Stimulated activated naive CD8-positive, alpha-beta T cell treated with anti-CD3 and anti-CD28 coated beads, Interleukin-15, amount 100 ng/mL, for 72 hours (primary cell): Measurements from ENCODE around the gene KCNJ16.

Experiments used
- ATAC-seq: fragments of 150-1000 bp; cut with Tn5 transposase; 2 replicates; pipeline ENCODE4 v1.10.0; 2021; ENCODE audit warnings: mild to moderate bottlenecking, moderate library complexity
- DNase-seq, 2 donors: peaks; one replicate each; pipeline ENCODE4 v3.0.0; 2021 to 2022
- H3K27ac Mint-ChIP-seq, 2 donors: one replicate each; pipeline ENCODE4 v1.8.0; 2022; ENCODE audit warnings: mild to moderate bottlenecking in 2 of 2, mixed read lengths in 2 of 2, moderate library complexity in 2 of 2
- H3K27me3 Mint-ChIP-seq: one replicate; pipeline ENCODE4 v1.8.0; 2022; ENCODE audit warnings: mixed read lengths
- H3K4me1 Mint-ChIP-seq: one replicate; pipeline ENCODE4 v1.8.0; 2022; ENCODE audit warnings: mild to moderate bottlenecking, mixed read lengths
- H3K4me3 Mint-ChIP-seq, 2 donors: one replicate each; pipeline ENCODE4 v1.8.0; 2022; ENCODE audit warnings: mild to moderate bottlenecking in 2 of 2, mixed read lengths in 2 of 2, moderate library complexity in 1 of 2
- H3K9me3 Mint-ChIP-seq, 2 donors: one replicate each; pipeline ENCODE4 v1.8.0; 2022; ENCODE audit warnings: mixed read lengths in 2 of 2

KCNJ16 gene

DNA sequence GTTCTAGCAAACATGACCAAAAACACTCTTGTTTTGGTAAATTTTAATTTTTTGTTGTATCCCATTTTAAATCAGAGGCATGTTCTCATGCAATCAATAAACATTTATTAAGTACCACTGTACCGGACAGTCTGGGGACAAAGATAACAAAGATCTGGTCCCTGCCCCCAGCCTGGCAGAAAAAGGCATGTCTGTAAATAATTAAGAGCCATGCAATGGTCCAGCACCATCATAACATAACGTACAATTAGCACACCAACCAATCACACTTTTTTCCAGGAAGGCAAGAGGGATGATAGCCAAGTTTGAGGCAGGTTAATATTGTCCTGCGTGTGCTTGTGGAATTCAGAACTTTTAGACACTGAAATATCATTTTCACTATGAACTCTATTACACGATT lies 3.5 kb downstream of the KCNJ16 start:
- H3K4me1 Mint-ChIP-seq = no peaks in the 10 kb centered on the region
- no peak for ATAC-seq
- no peaks in the 10 kb centered on the region for H3K9me3 Mint-ChIP-seq
- H3K4me3 Mint-ChIP-seq = no peak overlapping the region
- no peak overlapping the region for H3K27ac Mint-ChIP-seq
- DNase-seq = no peak
- peaks cover 13% of the 10 kb centered on the region for H3K27me3 Mint-ChIP-seq

DNA sequence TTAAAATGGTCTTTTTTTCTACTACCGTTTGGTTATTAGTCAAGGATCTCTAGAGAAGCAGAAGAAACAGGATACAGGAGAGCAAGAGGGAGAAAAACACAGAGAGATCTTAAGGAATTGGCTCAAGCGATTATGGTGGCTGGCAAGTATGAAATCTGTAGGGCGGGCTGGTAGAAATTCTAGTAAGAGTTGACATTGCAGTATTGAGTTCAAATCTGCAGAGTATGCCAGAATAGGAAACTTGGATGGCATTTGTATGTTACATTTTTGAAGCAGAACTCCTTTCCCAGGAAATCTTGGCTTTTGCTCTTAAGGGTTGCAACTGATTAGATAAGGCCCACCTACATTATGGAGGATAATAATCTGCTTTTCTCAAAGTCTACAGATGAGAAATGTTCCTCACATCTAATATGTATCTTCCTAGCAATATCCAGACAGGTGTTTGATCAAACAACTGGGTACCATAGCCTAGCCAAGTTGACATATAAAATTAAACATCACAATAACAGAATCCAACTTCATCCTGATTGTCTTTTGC lies 4.0 kb downstream of the KCNJ16 start:
- ATAC-seq (no peak), DNase-seq (no peak)
- Mint-ChIP-seq H3K27ac (no peak overlapping the region), H3K4me1 (no peaks in the 10 kb centered on the region), H3K4me3 (no peak overlapping the region), H3K27me3 (peaks cover 8% of the 10 kb centered on the region), H3K9me3 (no peaks in the 10 kb centered on the region)

DNA sequence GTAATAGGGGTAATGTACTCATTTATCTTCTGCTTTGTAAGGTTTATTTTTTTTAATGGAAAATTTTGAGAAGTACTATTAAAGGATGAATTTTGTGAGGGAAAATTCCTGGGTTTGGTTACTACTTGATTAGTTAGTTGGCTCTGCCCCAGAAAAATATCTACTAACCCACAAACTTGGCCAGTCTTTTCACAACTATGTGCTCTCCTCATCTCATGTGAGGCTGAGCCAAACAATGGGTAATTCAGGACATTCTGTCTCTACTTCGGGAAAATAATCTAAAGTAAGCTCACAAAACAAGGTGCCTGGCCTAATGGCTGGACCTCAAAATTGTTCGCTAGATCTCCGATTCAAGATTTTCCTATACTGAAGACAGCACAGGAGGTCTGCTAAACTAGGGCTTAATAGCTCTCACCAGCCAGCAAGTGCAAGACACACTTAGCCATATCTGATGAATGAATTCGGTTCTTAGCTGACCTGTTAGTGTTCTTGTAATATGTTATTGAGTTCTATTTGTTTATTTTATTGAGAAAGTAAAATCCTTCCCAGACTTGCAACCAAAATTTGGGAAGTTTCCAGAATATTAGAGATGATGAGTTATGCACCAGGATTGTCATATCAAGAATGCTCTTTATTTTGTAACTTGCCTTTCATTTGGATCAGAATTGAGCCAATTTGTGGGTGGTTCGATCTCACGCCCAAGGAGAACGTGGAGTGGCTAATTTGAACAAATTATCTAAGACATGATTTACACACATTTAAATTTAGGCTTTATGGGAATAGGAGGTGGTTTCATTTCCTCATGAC lies 5.7 kb downstream of the KCNJ16 start:
- DNase-seq = no peak
- H3K27me3 Mint-ChIP-seq = no peaks in the 10 kb centered on the region
- H3K27ac Mint-ChIP-seq = no peak overlapping the region
- H3K4me1 Mint-ChIP-seq = no peaks in the 10 kb centered on the region
- no peaks in the 10 kb centered on the region for H3K9me3 Mint-ChIP-seq
- H3K4me3 Mint-ChIP-seq = no peak overlapping the region
- no peak for ATAC-seq

DNA sequence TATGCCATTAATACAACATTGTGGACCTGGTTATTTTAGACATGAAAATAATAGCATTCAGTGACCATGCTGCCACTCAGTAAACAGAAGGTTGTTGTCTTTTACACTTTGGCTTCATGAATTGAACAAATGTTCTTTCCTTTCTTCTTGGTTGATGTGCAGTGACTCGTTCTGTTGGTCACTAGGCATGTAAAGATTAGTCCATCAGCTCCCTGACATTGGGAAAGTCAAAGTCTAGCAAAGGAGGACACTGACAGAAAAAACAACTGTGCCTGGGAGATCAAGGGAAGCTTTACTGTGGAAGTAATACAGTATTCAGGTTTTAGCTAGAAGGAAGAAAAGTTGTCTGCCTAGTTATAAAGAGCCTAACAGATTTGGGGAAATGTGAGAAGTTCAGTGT lies 6.9 kb downstream of the KCNJ16 start:
- DNase-seq = no peak
- Mint-ChIP-seq H3K4me1 (no peaks in the 10 kb centered on the region), H3K4me3 (no peak overlapping the region), H3K27me3 (no peaks in the 10 kb centered on the region), H3K27ac (no peak overlapping the region), H3K9me3 (no peaks in the 10 kb centered on the region)
- ATAC-seq = no peak

GRCh38 chr17:70084476-70084875 lies 9.5 kb downstream of the KCNJ16 start:
- ATAC-seq = no peak
- no peak for DNase-seq
- Mint-ChIP-seq H3K4me3 (no peak overlapping the region), H3K27ac (no peak overlapping the region), H3K9me3 (no peaks in the 10 kb centered on the region), H3K27me3 (no peaks in the 10 kb centered on the region), H3K4me1 (no peaks in the 10 kb centered on the region)

GRCh38 chr17:70086516-70086915 lies 11.5 kb downstream of the KCNJ16 start:
- H3K4me3 Mint-ChIP-seq = no peak overlapping the region
- ATAC-seq (no peak), DNase-seq (no peak)
- H3K9me3 Mint-ChIP-seq = no peaks in the 10 kb centered on the region
- no peaks in the 10 kb centered on the region for H3K4me1 Mint-ChIP-seq
- no peaks in the 10 kb centered on the region for H3K27me3 Mint-ChIP-seq
- no peak overlapping the region for H3K27ac Mint-ChIP-seq

- no peak for ATAC-seq
- no peaks in the 10 kb centered on the region for H3K27me3 Mint-ChIP-seq
- no peak overlapping the region for H3K4me3 Mint-ChIP-seq
- no peaks in the 10 kb centered on the region for H3K9me3 Mint-ChIP-seq
- no peaks in the 10 kb centered on the region for H3K4me1 Mint-ChIP-seq
- H3K27ac Mint-ChIP-seq = no peak overlapping the region
- DNase-seq = no peak
These were observed 14.6 kb downstream of the KCNJ16 start for GRCh38 chr17:70089513-70090148.

DNA sequence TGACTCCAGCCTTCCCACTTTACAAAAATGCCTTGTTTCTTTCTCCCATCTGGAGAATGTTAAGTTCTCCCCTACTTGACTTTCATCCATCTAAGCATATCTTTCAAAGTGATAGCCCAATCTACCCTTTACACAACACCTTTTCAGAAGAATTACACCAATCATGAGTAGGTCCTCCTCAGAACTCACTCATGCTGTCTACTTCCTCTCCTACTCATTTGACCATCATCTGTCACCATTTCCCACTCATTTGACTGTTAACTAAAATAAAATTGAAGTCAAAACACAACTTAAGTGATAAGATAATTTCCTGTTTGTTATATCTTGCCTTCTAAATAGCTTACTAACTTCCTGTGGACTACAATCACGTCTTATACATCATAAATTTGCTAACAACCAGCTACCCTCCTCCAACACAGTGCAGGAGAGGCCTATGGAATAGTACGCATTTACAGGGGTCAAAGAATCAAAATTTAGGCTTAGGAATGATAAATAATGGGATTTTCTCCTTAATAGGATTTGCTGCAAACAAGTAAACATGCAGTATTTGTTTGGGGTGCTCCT lies 16.1 kb downstream of the KCNJ16 start:
- H3K4me1 Mint-ChIP-seq = no peaks in the 10 kb centered on the region
- DNase-seq (no peak), ATAC-seq (no peak)
- no peak overlapping the region for H3K27ac Mint-ChIP-seq
- H3K9me3 Mint-ChIP-seq = no peaks in the 10 kb centered on the region
- H3K27me3 Mint-ChIP-seq = no peaks in the 10 kb centered on the region
- no peak overlapping the region for H3K4me3 Mint-ChIP-seq

DNA sequence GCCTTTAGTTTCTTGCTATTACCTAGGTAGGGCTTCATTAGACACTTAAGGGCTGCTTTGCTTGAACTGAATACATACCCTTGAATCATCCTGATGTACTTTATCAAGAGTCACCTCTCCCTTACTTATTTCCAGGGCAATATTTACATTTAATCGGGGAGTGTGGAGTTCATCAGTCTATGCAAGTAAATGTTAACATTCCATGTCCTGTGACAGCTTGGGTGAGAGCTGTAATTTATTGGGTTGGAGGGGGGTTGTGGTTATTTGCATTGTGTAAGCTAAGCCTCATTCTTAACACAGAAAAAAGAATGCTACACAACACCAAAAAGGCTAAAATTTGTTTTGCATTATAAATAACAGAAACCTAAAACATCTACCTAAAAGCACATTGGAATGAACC lies 16.7 kb downstream of the KCNJ16 start:
- Mint-ChIP-seq H3K27me3 (no peaks in the 10 kb centered on the region), H3K4me1 (no peaks in the 10 kb centered on the region), H3K4me3 (no peak overlapping the region), H3K9me3 (no peaks in the 10 kb centered on the region), H3K27ac (no peak overlapping the region)
- DNase-seq (no peak), ATAC-seq (no peak)

GRCh38 chr17:70093163-70093562 lies 18.1 kb downstream of the KCNJ16 start:
- no peak overlapping the region for H3K4me3 Mint-ChIP-seq
- H3K4me1 Mint-ChIP-seq = no peaks in the 10 kb centered on the region
- DNase-seq (no peak), ATAC-seq (no peak)
- H3K9me3 Mint-ChIP-seq = no peaks in the 10 kb centered on the region
- no peak overlapping the region for H3K27ac Mint-ChIP-seq
- H3K27me3 Mint-ChIP-seq = no peaks in the 10 kb centered on the region

- Mint-ChIP-seq H3K9me3 (no peaks in the 10 kb centered on the region), H3K27ac (no peak overlapping the region), H3K27me3 (peaks cover 6% of the 10 kb centered on the region), H3K4me3 (no peak overlapping the region), H3K4me1 (no peaks in the 10 kb centered on the region)
- ATAC-seq (no peak), DNase-seq (no peak)
These were observed 20.4 kb downstream of the KCNJ16 start for GRCh38 chr17:70095455-70095854.

DNA sequence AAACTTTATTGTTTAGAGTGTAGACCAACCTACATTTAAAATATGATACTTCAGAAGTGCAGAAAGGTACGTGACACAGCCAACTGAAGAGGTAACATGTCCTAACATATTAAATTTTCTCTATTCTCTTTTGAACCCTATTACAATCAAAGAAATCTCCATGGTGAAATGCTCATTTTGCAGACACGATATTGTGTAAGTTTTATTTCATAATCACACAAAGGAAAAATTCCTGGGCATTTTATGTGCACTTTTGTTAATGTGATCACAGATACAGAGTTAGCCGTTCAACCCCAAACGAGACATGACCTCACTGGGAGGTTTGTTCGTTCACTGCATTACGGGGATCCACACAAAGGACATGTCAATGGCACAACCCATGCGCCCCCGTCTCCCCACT lies 21.8 kb downstream of the KCNJ16 start:
- DNase-seq = no peak
- Mint-ChIP-seq H3K9me3 (no peaks in the 10 kb centered on the region), H3K27ac (no peak overlapping the region), H3K4me1 (no peaks in the 10 kb centered on the region), H3K27me3 (peaks cover 12% of the 10 kb centered on the region), H3K4me3 (no peak overlapping the region)
- ATAC-seq = no peak

DNA sequence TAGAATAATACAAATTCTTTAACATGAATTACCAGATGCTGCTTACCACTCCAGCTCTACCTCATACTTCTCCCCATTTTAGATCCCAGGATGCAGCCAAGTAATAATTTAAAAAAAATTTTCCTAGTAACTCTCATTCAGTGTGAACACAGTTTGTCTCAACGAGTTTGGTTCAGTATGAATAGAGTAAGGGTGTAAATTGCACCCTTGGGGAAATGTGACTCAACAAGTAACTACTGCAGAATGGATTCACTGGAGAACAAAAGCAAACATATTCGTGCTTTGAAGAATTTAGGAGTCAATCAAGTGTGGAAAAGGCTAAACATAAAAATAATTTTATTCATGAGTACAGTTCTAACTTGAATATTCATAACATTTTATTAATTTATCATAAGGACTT lies 23.0 kb downstream of the KCNJ16 start:
- Mint-ChIP-seq H3K4me3 (no peak overlapping the region), H3K9me3 (no peaks in the 10 kb centered on the region), H3K4me1 (no peaks in the 10 kb centered on the region), H3K27me3 (peaks cover 12% of the 10 kb centered on the region), H3K27ac (no peak overlapping the region)
- DNase-seq (no peak), ATAC-seq (no peak)

DNA sequence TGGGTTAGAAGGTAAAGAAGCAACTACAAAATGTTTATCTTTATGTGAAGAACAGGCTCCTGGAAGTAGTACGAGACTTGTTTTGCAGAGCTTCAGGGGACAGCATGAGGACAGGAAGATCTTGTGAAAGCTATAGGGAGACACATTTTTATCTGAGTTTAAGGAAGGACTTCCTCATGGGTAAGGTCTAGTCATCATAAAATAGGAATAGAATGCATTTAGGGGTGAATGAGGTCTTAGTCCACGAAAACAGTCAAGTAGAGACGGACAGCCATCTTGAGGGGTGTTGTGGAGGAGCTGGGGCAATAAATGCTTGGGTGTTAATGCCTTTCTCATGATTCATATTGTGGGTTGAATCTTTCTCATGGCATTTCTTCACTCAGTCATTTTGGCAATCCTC lies 24.3 kb downstream of the KCNJ16 start:
- ATAC-seq (no peak), DNase-seq (no peak)
- peaks cover 12% of the 10 kb centered on the region for H3K27me3 Mint-ChIP-seq
- H3K27ac Mint-ChIP-seq = no peak overlapping the region
- no peaks in the 10 kb centered on the region for H3K9me3 Mint-ChIP-seq
- H3K4me3 Mint-ChIP-seq = no peak overlapping the region
- H3K4me1 Mint-ChIP-seq = no peaks in the 10 kb centered on the region

DNA sequence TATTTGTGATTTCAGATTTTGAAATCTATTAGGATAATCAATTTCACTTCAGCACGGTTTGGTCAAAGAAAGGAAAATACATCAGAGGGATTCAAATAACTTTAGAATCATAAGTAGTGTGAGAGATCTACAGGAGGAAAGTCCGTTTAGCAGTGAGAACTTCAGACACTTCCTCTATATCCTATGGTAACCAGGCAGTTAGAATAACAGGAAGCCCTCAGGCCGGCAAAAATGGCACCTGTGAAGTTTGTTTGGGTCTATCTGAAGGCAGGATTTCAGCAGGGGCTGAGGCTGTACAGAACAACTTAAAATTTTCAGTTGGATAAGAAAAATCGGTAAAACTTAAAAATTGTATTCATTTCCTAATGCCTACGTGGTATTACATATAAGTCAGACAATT lies 24.9 kb downstream of the KCNJ16 start:
- Mint-ChIP-seq H3K4me3 (no peak overlapping the region), H3K27ac (no peak overlapping the region), H3K4me1 (no peaks in the 10 kb centered on the region), H3K27me3 (peaks cover 12% of the 10 kb centered on the region), H3K9me3 (no peaks in the 10 kb centered on the region)
- DNase-seq = no peak
- ATAC-seq = no peak

- H3K9me3 Mint-ChIP-seq = no peaks in the 10 kb centered on the region
- H3K4me3 Mint-ChIP-seq = no peak overlapping the region
- peaks cover 12% of the 10 kb centered on the region for H3K27me3 Mint-ChIP-seq
- no peak for ATAC-seq
- H3K4me1 Mint-ChIP-seq = no peaks in the 10 kb centered on the region
- no peak for DNase-seq
- no peak overlapping the region for H3K27ac Mint-ChIP-seq
These were observed 26.0 kb downstream of the KCNJ16 start for GRCh38 chr17:70100983-70101382.
